Prostate gland (tissue), 2 donors: ENCODE results near the gene CACNA1A. TPM values are rescaled to one million over a fixed set of nuclear protein-coding genes. Genes with fewer than 3 reads are reported as not detected.

Source experiments
- DNase-seq: peaks from one replicate; pipeline ENCODE4 v3.0.0-alpha.2; 2019; ENCODE audit warnings: low spot score
- H3K27ac ChIP-seq, 2 donors: fragments of 200-600 bp; sonication (generic); 2 replicates each; pipeline ENCODE4 v1.5.1; 2017 to 2019
- H3K27me3 ChIP-seq: fragments of 200-600 bp; sonication (generic); replicated peaks from 2 replicates; pipeline ENCODE4 v1.5.1; 2019; ENCODE audit not compliant: insufficient read depth
- H3K36me3 ChIP-seq, 2 donors: fragments of 200-600 bp; sonication (generic); 1 replicate in 1 of 2; 2 replicates in 1 of 2; pipeline versions ENCODE4 v1.5.1 to v1.8.1; 2017 to 2019
- H3K4me1 ChIP-seq: fragments of 200-600 bp; sonication (generic); replicated peaks from 2 replicates; pipeline ENCODE4 v1.5.1; 2019
- H3K4me3 ChIP-seq, 2 donors: fragments of 200-600 bp; sonication (generic); 2 replicates each; pipeline ENCODE4 v1.5.1; 2017 to 2019
- H3K9me3 ChIP-seq: fragments of 200-600 bp; sonication (generic); 2 replicates; pipeline ENCODE4 v1.5.1; 2017
- POLR2A ChIP-seq: fragments of 450-650 bp; IDR thresholded peaks from one replicate; pipeline ENCODE4 v1.6.1; 2016; ENCODE audit warnings: antibody characterized with exemption, mild to moderate bottlenecking
- POLR2AphosphoS5 ChIP-seq: sonication (generic); formaldehyde crosslinking; IDR thresholded peaks from one replicate; pipeline ENCODE4 v1.6.1; 2017; ENCODE audit warnings: antibody characterized with exemption
- WGBS: methylation state at CpG from one replicate; pipeline ENCODE4 v1.1.5; 2018; 5-methylcytosine and 5-hydroxymethylcytosine counted together
- intact Hi-C: fragments of 100-400 bp; cut with DNase I; formaldehyde crosslinking; loops from one replicate; pipeline ENCODE4 v1.14.2; 2022
- total RNA-seq, 2 donors: library from RNA; depleted of rRNA; stranded (reverse); fragments of >200 nt; gene quantifications; one replicate each; pipeline ENCODE4 v1.1.0, GENCODE V29; 2016
- TF ChIP-seq, protein P1 (sequence below), 4 experiments: fragments of 200-600 bp in 2 of 4; fragments of 450-650 bp in 2 of 4; sonication (generic) in 2 of 4; IDR thresholded peaks; 1 replicate in 3 of 4; 2 replicates in 1 of 4; pipeline ENCODE4 v1.5.1; 2016 to 2019; ENCODE audit warnings: antibody characterized with exemption in 4 of 4, mild to moderate bottlenecking in 2 of 4, moderate library complexity in 2 of 4

CACNA1A gene
- total RNA-seq, 2 donors from 2014 or later = 0.46 to 12.4 TPM

DNA sequence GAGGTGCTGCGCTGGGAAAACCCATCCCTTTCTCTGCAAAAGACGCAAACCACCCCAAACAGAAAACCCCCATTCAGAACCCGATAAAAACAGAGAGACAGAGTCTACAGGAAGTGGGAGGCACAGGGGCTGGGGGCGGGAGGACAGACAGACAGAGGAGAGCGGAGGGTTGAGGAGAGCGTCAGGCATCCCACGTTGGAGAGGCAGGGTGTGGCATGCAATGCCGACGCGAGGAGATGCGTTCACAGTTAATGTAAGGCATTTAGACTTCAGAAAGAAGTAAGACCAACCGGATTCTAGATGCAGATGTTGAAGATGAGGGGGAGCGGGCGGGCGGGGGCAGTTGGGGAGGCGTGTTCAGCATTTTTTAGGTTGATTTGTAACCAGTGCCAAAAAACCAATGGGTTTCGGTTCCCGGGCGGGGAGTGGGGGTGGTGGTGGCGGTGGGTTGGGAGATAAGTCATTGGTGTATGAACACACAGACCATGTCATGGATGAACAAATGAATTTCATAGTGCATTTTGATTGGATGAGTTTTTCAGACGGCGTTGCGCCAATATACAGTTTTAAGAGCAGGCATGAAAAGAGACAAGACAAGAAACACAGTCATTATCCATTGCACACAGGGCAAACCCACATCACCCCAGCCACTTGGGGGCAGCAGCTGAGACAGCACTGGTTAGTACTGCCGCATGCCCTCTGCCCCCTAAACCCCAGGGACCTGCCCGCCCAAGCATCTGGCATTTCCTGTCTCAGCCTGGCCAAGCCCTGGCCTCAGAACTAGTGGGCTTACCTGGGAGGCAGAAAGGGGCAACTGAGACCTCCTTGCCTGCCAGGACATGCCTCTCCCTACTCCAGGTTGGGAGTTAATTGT lies 264.8 kb downstream of the CACNA1A start:
- H3K9me3 ChIP-seq = no peaks in the 10 kb centered on the region
- no peaks in the 10 kb centered on the region for H3K36me3 ChIP-seq
- no peak for DNase-seq
- no peak for TF ChIP-seq POLR2A
- TF ChIP-seq, protein P1, sequence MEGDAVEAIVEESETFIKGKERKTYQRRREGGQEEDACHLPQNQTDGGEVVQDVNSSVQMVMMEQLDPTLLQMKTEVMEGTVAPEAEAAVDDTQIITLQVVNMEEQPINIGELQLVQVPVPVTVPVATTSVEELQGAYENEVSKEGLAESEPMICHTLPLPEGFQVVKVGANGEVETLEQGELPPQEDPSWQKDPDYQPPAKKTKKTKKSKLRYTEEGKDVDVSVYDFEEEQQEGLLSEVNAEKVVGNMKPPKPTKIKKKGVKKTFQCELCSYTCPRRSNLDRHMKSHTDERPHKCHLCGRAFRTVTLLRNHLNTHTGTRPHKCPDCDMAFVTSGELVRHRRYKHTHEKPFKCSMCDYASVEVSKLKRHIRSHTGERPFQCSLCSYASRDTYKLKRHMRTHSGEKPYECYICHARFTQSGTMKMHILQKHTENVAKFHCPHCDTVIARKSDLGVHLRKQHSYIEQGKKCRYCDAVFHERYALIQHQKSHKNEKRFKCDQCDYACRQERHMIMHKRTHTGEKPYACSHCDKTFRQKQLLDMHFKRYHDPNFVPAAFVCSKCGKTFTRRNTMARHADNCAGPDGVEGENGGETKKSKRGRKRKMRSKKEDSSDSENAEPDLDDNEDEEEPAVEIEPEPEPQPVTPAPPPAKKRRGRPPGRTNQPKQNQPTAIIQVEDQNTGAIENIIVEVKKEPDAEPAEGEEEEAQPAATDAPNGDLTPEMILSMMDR (IDR thresholded peaks at IDR 0.05) = no peak
- no peak for TF ChIP-seq POLR2AphosphoS5
- no peak overlapping the region for H3K4me3 ChIP-seq
- intact Hi-C loops = no loop called here
- no peaks in the 10 kb centered on the region for H3K27me3 ChIP-seq
- 62% methylated on average over 25 of the region's 25 CpGs for WGBS
- H3K4me1 ChIP-seq = no peaks in the 10 kb centered on the region
- H3K27ac ChIP-seq = no peak overlapping the region

DNA sequence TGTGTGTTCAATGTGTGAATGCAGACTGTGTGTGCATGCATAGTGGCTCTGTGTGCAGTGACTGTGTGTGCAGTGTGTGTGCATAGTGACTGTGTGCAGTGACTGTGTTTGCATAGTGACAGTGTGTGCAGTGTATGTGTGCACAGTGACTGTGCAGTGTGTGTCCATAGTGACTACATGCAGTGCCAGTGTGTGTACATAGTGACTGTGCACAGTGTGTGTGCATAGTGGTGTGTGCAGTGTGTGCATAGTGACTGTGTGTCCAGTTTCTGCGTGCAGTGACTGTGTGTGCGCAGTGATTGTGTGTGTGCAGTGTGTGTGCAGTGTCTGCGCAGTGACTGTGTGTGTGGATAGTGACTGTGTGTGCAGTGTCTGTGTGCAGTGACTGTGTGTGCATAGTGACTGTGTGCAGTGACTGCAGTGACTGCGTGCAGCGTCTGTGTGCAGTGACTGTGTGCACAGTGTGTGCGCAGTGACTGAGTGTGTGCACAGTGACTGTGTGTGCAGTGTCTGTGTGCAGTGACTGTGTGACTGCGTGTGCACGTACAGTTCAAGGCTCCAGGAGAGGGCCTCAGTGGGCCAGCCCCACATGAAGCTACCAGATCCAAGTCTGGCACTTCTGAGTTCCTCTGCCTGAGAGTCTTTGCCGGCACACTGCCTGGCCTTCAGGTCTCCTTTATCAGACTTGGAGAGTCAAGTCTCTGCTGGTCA lies 265.8 kb downstream of the CACNA1A start:
- no peaks in the 10 kb centered on the region for H3K9me3 ChIP-seq
- H3K4me3 ChIP-seq = no peak overlapping the region
- H3K27ac ChIP-seq = no peak overlapping the region
- no peak for DNase-seq
- H3K4me1 ChIP-seq = no peaks in the 10 kb centered on the region
- 66% methylated on average over 9 of the region's 9 CpGs for WGBS
- H3K36me3 ChIP-seq = no peaks in the 10 kb centered on the region
- no peaks in the 10 kb centered on the region for H3K27me3 ChIP-seq
- intact Hi-C loops = no loop called here
- TF ChIP-seq, protein P1 (IDR thresholded peaks at IDR 0.05) = no peak
- TF ChIP-seq POLR2AphosphoS5 = no peak
- no peak for TF ChIP-seq POLR2A

DNA sequence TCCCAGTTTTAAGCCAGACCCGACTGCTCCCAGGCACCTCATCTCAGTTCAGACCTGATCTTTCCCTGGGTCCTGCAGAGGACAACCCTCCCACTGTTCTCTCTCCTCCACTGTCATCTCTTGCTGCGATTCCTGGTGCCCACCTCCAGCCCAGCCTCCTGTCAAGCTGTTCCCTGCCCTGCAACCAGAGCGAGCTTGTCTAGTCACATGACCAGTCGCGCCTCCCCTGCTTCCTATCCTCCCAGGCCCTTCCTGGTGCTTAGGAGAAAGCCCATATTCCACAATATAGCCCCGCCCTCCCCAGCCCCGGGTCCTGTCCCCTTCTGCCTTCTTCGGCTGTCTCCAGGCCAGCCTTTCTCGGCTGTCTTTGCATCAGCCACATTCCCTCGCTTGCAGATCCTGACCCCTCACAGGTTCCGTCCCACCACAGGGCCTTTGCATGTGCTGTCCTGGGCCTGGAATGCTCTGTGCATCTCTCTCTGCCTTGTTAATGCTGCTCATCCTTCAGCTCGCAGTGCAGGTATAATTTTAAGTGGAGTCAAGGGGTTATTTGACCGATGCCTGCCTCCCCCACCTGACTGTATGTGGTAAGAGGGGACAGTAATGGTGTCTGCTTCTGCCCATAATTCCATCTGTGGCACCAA lies 267.3 kb downstream of the CACNA1A start:
- no peaks in the 10 kb centered on the region for H3K27me3 ChIP-seq
- no peaks in the 10 kb centered on the region for H3K4me1 ChIP-seq
- TF ChIP-seq, protein P1 (IDR thresholded peaks at IDR 0.05) = no peak
- no peak for TF ChIP-seq POLR2AphosphoS5
- intact Hi-C loops = no loop called here
- 72% methylated on average over 13 of the region's 13 CpGs for WGBS
- H3K4me3 ChIP-seq = no peak overlapping the region
- no peak overlapping the region for H3K27ac ChIP-seq
- H3K9me3 ChIP-seq = no peaks in the 10 kb centered on the region
- no peaks in the 10 kb centered on the region for H3K36me3 ChIP-seq
- no peak for DNase-seq

DNA sequence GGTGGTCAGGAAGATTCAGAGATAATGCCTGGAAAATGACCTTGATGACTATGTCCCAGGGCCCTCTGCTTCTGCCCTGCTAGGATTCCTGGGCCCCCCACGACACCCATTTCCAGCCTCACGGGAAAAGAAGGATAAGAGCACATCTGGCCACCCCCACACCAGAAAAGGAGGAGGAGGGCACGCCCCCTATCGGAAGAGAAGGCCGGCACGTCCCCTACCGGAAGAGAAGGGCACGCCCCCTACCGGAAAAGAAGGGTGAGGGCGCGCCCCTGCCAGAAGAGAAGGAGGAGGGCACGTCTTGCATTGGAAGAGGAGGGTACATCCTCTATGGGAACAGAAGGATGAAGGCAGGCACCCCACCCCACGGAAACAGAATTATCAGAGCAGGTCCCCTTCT lies 271.8 kb downstream of the CACNA1A start:
- H3K4me1 ChIP-seq = no peaks in the 10 kb centered on the region
- DNase-seq = peak; percentile 12
- TF ChIP-seq, protein P1 (IDR thresholded peaks at IDR 0.05) = peak in 3 of 4 experiments; percentile 20 to 59 (median 51)
- no peak for TF ChIP-seq POLR2A
- peak; percentile 27 for TF ChIP-seq POLR2AphosphoS5
- 18% methylated on average over 13 of the region's 13 CpGs for WGBS
- no peaks in the 10 kb centered on the region for H3K27me3 ChIP-seq
- no peak overlapping the region for H3K27ac ChIP-seq
- H3K9me3 ChIP-seq = no peaks in the 10 kb centered on the region
- intact Hi-C loops = no loop called here
- H3K4me3 ChIP-seq = no peak overlapping the region
- no peaks in the 10 kb centered on the region for H3K36me3 ChIP-seq
